ENCODE data around the gene ZNF277. TPM values are rescaled to one million over a fixed set of nuclear protein-coding genes. Genes with fewer than 3 reads are reported as not detected.

The ZNF277 gene
- total and polyA plus RNA-seq, 2 donors (not counting 3 experiments of a cell fraction or from before 2014, with no cell fraction given): 7.8 to 22.6 TPM

GRCh38 chr7:112300072-112300471 lies 93.6 kb downstream of the ZNF277 start:
- TF ChIP-seq MAX (IDR thresholded peaks at IDR 0.05; ENCODE audit: insufficient read depth, insufficient read length) (no peak), CTCF (IDR thresholded peaks at IDR 0.05; ENCODE audit: extremely low read depth in 1 of 2, insufficient read depth in 1 of 2, low read depth in 1 of 2, low read length in 2 of 2) (no peak), JUN (IDR thresholded peaks at IDR 0.05; ENCODE audit: borderline replicate concordance, insufficient read depth, insufficient read length, low read depth) (no peak), MYC (IDR thresholded peaks at IDR 0.05; ENCODE audit: low read depth, low read length) (no peak), GATA2 (IDR thresholded peaks at IDR 0.05; ENCODE audit: insufficient read depth, insufficient read length, low read depth, low read length) (no peak), POLR2AphosphoS5 (IDR thresholded peaks at IDR 0.05; ENCODE audit: insufficient read depth, low read depth, low read length) (no peak), FOS (IDR thresholded peaks at IDR 0.05; ENCODE audit: borderline replicate concordance, insufficient read depth, low read length) (no peak), EZH2 (IDR thresholded peaks at IDR 0.05; ENCODE audit: borderline replicate concordance, low read depth, low read length, severe bottlenecking) (no peak), POLR2A (IDR thresholded peaks at IDR 0.05; ENCODE audit: low read depth, low read length) (no peak)
- CTCF ChIA-PET: interaction anchor here (1.1 to 1.6 kb wide), 2 partner anchors 9 to 445 kb away, joined by 3 to 6 read pairs; no protein-coding TSS in a partner anchor
- H3K79me2 ChIP-seq (ENCODE audit: control insufficient read depth, insufficient read depth, low read length): no peaks in the 10 kb centered on the region
- no peaks in the 10 kb centered on the region for H3K9me3 ChIP-seq (replicated peaks; ENCODE audit: control insufficient read depth, insufficient read depth, low read length)
- no peak overlapping the region for H3K4me2 ChIP-seq (ENCODE audit: insufficient read depth, low read length)
- H3K4me3 ChIP-seq (replicated peaks in 1 of 3; ENCODE audit: insufficient read depth in 1 of 3, low read depth in 1 of 3, low read length in 3 of 3): no peak overlapping the region
- no peaks in the 10 kb centered on the region for H4K20me1 ChIP-seq (replicated peaks; ENCODE audit: control insufficient read depth, extremely low read depth, insufficient read depth, low read length)
- intact Hi-C loops (cut with micrococcal nuclease): no loop called here
- DNase-seq (ENCODE audit: low read depth, low spot score) (no peak), FAIRE-seq (no peak)
- dilution Hi-C loops (cut with MboI; ENCODE audit: extremely low pct_ligation_motif_present, low sequenced_read_pairs): no loop called here
- POLR2A ChIA-PET: no interaction called here
- no peak overlapping the region for H2AFZ ChIP-seq (ENCODE audit: low read depth, low read length)
- H3K36me3 ChIP-seq (ENCODE audit: control insufficient read depth in 2 of 2, extremely low read depth in 1 of 2, insufficient read depth in 2 of 2, low read length in 2 of 2): no peaks in the 10 kb centered on the region
- no peaks in the 10 kb centered on the region for H3K27me3 ChIP-seq (ENCODE audit: control insufficient read depth in 2 of 2, insufficient read depth in 2 of 2, low read length in 2 of 2)
- H3K4me1 ChIP-seq (ENCODE audit: control insufficient read depth, extremely low read depth, insufficient read depth, low read length): peaks cover 4% of the 10 kb centered on the region
- no peak overlapping the region for H3K9ac ChIP-seq (replicated peaks; ENCODE audit: extremely low read depth, insufficient read depth, low read length)
- H3K27ac ChIP-seq (ENCODE audit: insufficient read depth, low read depth, low read length): no peak overlapping the region
- BruUV-seq (replicated peaks): no TSS peak
- no peaks in the 10 kb centered on the region for H3K9me1 ChIP-seq (replicated peaks; ENCODE audit: control insufficient read depth, extremely low read depth, insufficient read depth, low read length)

Measured in endothelial cell of umbilical vein (primary cell).